HS-27A (cell line): ENCODE results near the gene NRCAM.

Source experiments
- DNase-seq: peaks from one replicate; pipeline ENCODE4 v3.0.0-alpha.2; 2012; ENCODE audit warnings: low read depth, missing footprints

Gene NRCAM

DNA sequence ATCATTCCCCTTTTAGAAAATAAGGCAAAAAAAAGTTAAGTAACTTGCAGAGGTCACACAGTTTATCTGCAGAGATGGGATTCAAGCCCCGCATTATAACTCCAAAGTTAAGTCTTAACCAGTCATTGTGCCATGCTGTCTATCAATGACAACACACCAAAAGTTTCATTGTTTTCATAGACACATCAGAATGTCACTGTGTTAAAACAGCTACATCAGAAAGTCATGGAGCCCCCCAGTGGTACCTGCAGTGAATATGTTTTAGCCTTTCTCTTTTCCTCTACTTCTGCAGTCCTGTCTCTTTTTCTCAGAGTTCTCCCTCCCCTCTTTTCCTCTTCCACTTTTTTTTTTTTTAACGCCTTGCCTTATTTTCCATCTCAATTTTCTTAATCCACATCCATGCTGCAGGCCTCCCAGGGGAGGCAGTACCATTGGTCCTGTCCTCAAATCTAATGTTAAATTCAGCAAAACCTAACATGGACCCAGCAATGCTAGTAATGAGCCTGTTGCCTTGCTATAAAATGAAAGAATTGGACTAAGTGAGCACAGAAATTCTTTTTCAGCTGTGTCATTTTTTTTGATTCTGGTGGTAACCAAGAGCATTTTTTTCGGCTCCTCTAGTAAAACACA is 3.8 kb upstream of the NRCAM start:
- no peak for DNase-seq

DNA sequence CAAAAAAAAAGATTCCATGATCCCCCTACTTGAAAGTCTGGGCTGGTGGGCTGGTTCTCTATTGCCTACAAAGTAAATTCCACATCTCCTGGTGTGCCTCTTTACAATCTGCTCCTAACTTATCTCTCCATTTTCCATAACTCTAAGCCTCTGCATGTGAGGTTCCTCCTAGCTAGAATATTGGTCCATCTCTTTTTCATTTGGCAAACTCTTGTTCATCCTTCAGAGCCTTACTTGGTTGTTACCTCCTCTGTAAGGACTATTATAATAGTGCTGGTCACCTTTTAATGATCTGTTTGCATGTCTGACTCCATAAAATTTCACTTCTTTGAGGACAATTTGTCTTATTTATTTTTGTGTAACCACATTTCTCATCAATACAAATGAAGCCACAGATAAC is 1.6 kb upstream of the NRCAM start:
- DNase-seq = no peak

GRCh38 chr7:108456845-108457540 is 757 bp upstream of the NRCAM start:
- no peak for DNase-seq

DNA sequence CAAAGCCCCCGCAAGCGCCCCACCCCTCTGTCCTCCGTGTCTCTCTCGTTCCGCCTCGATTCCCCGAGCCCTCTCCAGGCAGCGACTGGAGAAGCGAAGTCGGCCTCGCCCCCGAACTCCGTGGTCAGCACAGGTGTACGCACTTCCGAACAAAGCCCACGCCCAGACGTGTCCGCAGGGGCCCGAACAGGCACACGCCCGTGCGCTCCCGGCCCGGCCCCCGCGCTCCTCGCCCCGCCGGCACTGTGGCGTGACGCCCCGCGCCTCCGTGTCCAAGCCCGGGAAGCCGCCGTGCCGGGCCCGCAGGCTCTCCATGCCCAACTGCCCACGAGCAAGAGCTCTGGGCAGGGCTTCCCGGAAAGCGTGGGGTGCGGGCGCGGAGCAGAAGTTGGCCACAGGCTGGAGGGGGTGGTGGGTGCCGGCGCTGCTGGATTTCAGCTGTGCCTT is 662 bp downstream of the NRCAM start:
- DNase-seq = no peak

DNA sequence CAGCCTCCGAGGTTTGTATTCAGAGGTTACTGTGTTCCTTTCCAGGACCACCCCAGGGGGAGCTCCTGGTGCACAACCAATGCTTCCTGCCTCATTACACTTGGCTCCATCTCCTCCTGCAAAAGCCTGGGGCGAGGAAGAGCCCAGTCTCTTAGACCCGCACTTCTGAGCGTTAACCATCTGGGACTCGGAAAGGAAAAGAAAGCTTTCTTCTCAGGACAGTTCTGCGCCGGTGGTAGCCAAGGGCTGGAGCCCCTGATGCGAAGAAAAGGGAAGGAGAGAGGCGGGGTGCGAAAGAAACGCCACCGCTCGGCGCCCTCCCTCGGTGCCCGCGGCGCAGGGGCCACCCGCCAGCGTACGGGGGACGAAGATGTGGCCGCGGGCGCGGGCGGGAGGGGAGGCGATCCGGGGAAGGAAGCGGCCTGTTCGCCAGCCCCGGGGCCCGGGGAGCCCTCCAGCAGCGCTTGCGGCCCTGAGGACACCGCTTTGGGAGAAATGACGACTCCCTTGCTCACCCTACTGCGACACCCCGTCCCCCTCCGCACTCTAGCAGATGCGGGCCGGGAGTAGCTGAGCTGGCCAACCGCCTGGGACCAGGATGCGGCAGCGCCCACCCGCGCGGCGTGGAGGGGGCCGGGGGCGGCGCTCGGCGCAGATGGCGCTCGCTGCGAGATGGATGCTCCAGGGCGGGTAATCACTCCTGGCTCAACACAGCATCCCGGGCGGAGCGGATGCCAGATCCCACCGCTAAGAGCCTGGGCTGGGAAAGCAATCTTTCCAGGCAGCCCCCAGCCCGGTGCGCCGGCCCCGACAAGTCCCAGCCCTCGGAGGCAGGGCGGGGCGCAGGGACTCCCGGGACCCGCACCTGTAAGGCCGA is 1.3 kb downstream of the NRCAM start:
- DNase-seq = no peak

DNA sequence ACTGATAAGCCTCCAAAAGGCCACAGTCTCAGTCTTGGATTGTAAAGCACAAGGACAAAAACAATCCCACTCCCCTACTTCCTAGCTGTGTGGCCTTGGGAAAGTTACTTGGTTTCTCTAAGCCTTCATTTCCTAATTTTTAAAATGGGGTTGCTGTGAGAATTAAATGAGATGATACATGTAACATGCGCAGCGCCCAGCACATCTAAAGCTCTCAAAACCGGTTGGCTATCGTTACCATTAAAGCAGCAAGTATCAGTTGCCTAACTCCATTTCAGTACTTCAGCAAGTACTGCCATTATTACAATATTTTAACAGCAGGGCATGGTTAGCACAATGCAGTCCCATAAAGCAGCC is 1.9 kb downstream of the NRCAM start:
- DNase-seq = no peak

GRCh38 chr7:108453320-108453719 is 2.9 kb downstream of the NRCAM start:
- DNase-seq = no peak

- no peak for DNase-seq
These were observed 3.5 kb downstream of the NRCAM start for GRCh38 chr7:108452707-108453106.

DNA sequence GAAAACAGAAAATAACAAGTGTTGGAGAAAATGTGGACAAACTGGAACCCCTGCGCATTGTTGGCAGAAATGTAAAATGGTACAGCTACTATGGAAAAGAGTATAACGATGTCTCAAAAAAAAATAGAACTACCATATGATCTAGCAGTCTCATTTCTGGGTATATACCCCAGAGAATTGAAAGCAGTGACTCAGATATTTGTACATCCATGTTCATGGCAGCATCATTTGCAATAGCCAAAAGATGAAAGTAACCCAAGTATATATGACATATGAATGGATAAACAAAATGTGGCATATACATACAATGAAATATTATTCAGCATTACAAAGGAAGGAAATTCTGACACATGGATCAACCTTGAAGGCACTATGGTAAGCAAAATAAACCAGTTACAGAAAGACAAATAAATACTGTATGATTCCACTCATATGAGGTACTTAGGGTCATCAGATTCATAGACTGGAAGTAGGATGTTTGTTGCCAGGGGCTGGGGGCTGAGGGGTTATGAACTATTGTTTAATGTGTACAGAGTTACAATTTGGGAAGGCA is 4.9 kb downstream of the NRCAM start:
- no peak for DNase-seq

GRCh38 chr7:108450160-108450559 is 6.1 kb downstream of the NRCAM start:
- no peak for DNase-seq

- DNase-seq = no peak
These were observed 6.7 kb downstream of the NRCAM start for GRCh38 chr7:108449521-108449920.

GRCh38 chr7:108448584-108449505 is 7.4 kb downstream of the NRCAM start:
- DNase-seq = no peak

DNA sequence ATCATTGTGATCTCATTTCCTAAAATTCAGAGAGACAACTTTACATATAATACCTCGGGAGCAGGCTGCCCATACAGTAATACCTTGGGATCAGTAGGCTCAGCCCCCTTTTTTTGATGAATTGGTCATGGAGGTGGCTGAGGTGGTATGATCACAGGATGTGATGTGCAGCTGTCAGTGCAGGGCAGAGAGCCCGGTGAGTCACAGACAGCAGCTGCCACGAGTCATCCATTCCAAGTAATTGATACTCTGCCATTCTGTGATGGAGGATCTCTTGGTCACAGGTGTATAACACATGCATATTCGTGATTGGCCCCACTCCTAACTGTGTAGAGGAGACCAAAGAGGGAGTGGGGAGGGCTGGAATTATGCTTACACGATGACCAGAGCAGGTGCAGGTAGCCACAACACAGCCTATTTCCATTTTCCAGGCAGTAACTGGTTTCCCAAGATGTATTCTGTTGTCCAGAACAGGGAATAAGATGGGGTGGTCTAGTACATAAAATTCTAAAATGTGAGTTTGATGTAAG is 14.1 kb downstream of the NRCAM start:
- no peak for DNase-seq

GRCh38 chr7:108441392-108441955 is 14.8 kb downstream of the NRCAM start:
- DNase-seq = no peak

DNA sequence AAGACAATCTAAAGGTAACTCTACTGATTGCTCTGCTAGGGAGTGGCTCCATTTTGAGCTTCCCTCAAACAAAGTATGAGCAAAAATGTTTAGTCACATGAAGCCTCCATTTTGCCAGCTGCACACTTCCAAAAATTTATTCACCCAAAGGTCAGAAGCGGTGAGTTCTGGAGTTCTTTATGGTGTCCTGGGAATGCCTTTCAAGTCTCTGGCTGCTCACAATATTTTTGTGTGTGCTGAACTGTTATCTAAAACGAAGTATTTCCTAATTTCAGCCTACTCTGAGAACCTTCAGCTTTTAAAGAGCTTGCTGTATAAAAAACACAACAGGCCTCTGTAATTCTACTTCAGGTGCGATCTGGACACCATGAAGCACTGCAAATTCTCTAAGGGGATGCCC is 15.6 kb downstream of the NRCAM start:
- no peak for DNase-seq

GRCh38 chr7:108436906-108437305 is 19.3 kb downstream of the NRCAM start:
- DNase-seq = no peak

- DNase-seq = no peak
These were observed 22.2 kb downstream of the NRCAM start for GRCh38 chr7:108434010-108434409.

DNA sequence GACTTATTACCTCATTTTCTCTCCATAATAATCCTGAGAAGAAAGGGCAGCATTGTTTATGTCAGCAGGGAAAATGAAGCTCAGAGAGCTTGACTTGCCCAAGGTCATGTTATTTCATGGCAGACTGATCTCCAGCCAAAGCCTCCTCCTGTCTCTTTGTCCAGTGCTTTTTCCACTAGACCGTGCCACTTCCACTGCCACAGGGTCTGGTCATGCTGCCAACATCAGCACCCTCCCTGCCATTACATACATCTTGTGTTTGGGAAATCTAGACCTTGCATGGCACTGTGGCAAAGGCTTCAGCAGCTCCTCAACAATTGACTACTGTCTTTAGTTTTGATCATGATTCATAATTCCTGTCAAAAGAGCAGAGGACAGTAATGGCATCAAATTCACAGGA is 25.1 kb downstream of the NRCAM start:
- DNase-seq = no peak

DNA sequence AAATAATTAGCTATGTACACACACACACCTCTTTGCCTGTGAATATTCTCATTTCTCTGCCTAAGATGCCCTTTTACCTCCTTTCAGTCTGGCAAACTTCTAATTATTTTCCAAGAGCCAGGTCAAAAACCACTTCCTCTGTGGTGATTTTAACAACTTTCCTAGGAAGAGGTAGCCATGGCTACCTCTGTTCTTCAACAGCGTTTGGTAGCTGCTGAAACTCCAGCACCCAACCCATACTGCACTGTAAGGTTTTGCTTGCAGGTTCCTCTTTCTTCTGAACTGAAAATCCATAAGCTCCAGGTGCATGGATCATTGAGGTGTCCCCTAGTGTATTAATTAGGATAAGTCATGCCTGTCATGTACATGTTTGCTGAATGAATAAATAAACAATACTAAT is 25.6 kb downstream of the NRCAM start:
- DNase-seq = no peak

- no peak for DNase-seq
These were observed 28.5 kb downstream of the NRCAM start for GRCh38 chr7:108427766-108428165.

DNA sequence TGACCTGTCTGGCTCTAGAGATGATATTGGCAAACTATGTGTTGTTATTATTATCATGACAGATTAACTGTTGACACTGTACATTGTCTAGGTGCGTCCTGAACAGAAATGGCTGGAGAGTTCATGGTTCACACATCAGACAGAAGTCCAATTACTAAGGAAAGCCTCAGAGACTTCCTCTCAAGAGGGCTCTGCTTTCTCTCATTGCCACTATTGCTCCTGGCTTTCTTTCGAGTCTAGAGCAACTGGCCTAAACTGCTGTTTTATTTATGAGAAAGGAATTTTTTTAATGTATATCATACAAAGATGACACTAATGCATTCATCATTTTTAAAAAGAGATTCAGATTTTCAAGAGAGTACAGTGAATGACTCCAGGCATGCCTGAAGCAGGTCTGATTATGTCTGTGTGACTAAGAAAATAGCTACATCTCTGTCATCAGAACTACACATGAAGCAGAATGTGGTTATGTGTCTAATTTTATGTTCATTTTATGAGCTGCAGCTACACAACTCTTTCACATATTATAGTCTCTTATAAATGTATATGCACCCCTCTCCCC is 30.4 kb downstream of the NRCAM start:
- no peak for DNase-seq
